HG02884 (cell line): Measurements from ENCODE around the gene CNTN4.

Experiments
- ATAC-seq: cut with Tn5 transposase; IDR thresholded peaks from one replicate; pipeline ENCODE4 v1.9.1; 2021; ENCODE audit warnings: mild to moderate bottlenecking, moderate library complexity; ENCODE audit not compliant: unreplicated experiment

CNTN4 gene

GRCh38 chr3:2250783-2251182 lies 152.1 kb downstream of the CNTN4 start:
- ATAC-seq = no peak

- ATAC-seq = no peak
These were observed 163.1 kb downstream of the CNTN4 start for GRCh38 chr3:2261747-2262146.

- ATAC-seq = no peak
These were observed 163.5 kb downstream of the CNTN4 start for GRCh38 chr3:2262204-2262603.

- no peak for ATAC-seq
These were observed 167.9 kb downstream of the CNTN4 start for GRCh38 chr3:2266606-2267005.

- ATAC-seq = no peak
These were observed 170.1 kb downstream of the CNTN4 start for GRCh38 chr3:2268779-2269178.

- no peak for ATAC-seq
These were observed 175.9 kb downstream of the CNTN4 start for GRCh38 chr3:2274526-2274925.

GRCh38 chr3:2283818-2284217 lies 185.2 kb downstream of the CNTN4 start:
- ATAC-seq = no peak

GRCh38 chr3:2300938-2301337 lies 202.3 kb downstream of the CNTN4 start:
- no peak for ATAC-seq

- no peak for ATAC-seq
These were observed 202.7 kb downstream of the CNTN4 start for GRCh38 chr3:2301361-2301760.

GRCh38 chr3:2303566-2303965 lies 204.9 kb downstream of the CNTN4 start:
- no peak for ATAC-seq

- ATAC-seq = no peak
These were observed 212.4 kb downstream of the CNTN4 start for GRCh38 chr3:2311022-2311421.

GRCh38 chr3:2317521-2317920 lies 218.9 kb downstream of the CNTN4 start:
- no peak for ATAC-seq

- ATAC-seq = no peak
These were observed 236.3 kb downstream of the CNTN4 start for GRCh38 chr3:2334921-2335320.

GRCh38 chr3:2343031-2343682 lies 244.5 kb downstream of the CNTN4 start:
- no peak for ATAC-seq

- ATAC-seq = no peak
These were observed 253.6 kb downstream of the CNTN4 start for GRCh38 chr3:2352134-2352762.

GRCh38 chr3:2354702-2355101 lies 256.0 kb downstream of the CNTN4 start:
- no peak for ATAC-seq

- ATAC-seq = no peak
These were observed 257.8 kb downstream of the CNTN4 start for GRCh38 chr3:2356298-2356950.

- no peak for ATAC-seq
These were observed 262.1 kb downstream of the CNTN4 start for GRCh38 chr3:2360815-2361214.

GRCh38 chr3:2362122-2362521 lies 263.5 kb downstream of the CNTN4 start:
- ATAC-seq = no peak

GRCh38 chr3:2363854-2364253 lies 265.2 kb downstream of the CNTN4 start:
- ATAC-seq = no peak

GRCh38 chr3:2370317-2370716 lies 271.7 kb downstream of the CNTN4 start:
- no peak for ATAC-seq

- ATAC-seq = no peak
These were observed 273.6 kb downstream of the CNTN4 start for GRCh38 chr3:2372306-2372705.
